ENCODE measurements around the gene NSRP1.
"Not testable (repeated sequence)": the region's sequence is repeated elsewhere in the genome, so short reads cannot be mapped to it uniquely, and the experiment has no call there.

- TF ChIP-seq CTCF (IDR thresholded peaks at IDR 0.05; ENCODE audit: low read depth, low read length, missing input control); YY1 (IDR thresholded peaks at IDR 0.05); ZBTB33 (IDR thresholded peaks at IDR 0.05); MAX (IDR thresholded peaks at IDR 0.05); REST (IDR thresholded peaks at IDR 0.05); JUND (IDR thresholded peaks at IDR 0.05); ATF3 (IDR thresholded peaks at IDR 0.05); GABPA (IDR thresholded peaks at IDR 0.05 in 1 of 2, conservative IDR thresholded peaks at IDR 0.05 in 1 of 2); TAF1 (conservative IDR thresholded peaks at IDR 0.05); RAD21 (IDR thresholded peaks at IDR 0.05); SP1 (IDR thresholded peaks at IDR 0.05); RXRA (IDR thresholded peaks at IDR 0.05); FOXA1 (IDR thresholded peaks at IDR 0.05): not testable (repeated sequence)
Measured at GRCh38 chr17:30118635-30119034, 2.0 kb downstream of the NSRP1 start.
